ENCODE results near the gene UBE2O.

DNA sequence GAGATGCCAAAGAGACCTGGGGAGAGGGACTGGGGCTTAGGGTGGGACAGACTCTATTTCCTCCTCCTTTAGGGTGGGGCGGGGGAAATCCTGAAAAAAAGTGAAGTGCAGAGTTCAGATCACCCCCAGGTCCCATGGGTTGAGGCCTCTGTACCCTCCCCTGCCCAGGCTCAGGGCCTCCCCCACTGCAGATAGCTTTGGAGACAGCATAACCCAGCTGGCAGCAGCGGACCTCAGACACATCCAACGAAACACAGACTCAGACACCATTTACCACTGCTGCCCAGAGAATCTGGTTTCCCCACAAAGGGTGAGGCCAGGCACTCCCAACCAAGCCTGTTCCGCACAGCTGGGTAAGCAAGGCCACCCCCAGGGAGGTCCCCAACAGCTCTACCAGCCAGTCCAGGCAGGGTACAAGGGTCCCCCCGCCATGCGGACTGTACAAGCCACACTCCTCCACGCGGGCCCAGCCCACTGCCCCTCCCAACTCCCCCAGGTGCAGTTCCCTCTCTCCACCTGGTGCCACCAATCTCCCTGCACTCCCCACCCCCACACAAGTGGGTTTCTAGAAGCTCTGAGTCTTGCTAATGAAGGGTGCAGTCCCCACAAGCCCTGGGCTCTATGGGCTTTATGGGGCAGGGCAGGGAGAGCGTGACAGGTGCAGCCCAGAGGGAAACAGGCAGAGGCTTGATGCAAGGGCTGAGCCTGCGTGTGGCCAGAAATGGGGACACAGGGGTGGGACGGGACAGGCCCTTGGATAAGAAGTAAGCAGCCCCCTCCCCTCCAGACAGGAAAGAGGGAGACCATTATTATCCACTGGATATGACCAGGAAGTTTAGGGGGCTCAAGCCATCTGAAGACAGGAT, 39.4 kb upstream of the UBE2O start:
- TF ChIP-seq, protein P1, sequence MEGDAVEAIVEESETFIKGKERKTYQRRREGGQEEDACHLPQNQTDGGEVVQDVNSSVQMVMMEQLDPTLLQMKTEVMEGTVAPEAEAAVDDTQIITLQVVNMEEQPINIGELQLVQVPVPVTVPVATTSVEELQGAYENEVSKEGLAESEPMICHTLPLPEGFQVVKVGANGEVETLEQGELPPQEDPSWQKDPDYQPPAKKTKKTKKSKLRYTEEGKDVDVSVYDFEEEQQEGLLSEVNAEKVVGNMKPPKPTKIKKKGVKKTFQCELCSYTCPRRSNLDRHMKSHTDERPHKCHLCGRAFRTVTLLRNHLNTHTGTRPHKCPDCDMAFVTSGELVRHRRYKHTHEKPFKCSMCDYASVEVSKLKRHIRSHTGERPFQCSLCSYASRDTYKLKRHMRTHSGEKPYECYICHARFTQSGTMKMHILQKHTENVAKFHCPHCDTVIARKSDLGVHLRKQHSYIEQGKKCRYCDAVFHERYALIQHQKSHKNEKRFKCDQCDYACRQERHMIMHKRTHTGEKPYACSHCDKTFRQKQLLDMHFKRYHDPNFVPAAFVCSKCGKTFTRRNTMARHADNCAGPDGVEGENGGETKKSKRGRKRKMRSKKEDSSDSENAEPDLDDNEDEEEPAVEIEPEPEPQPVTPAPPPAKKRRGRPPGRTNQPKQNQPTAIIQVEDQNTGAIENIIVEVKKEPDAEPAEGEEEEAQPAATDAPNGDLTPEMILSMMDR (conservative IDR thresholded peaks at IDR 0.05 in 1 of 2, IDR thresholded peaks at IDR 0.05 in 1 of 2; ENCODE audit: low read depth in 1 of 2, low read length in 2 of 2): no peak
- TF ChIP-seq EZH2 (IDR thresholded peaks at IDR 0.05; ENCODE audit: low read length, missing control alignments): no peak

Data from fibroblast of lung (primary cell).